GM23338 (cell line): Measurements from ENCODE around the gene LLGL1.

Experiments used
- CREB1 ChIP-seq: fragments of 250-450 bp; sonication (Bioruptor Pico); IDR thresholded peaks from 2 replicates; pipeline ENCODE4 v1.5.0; 2020; ENCODE audit warnings: low read depth, mild to moderate bottlenecking, moderate library complexity
- EZH2 ChIP-seq: fragments of 200-600 bp; sonication (generic); IDR thresholded peaks from one replicate; pipeline ENCODE4 v1.8.0; 2017; ENCODE audit warnings: antibody characterized with exemption, mild to moderate bottlenecking, low read depth; ENCODE audit not compliant: unreplicated experiment
- EZH2phosphoT487 ChIP-seq: fragments of 200-600 bp; sonication (generic); IDR thresholded peaks from one replicate; pipeline ENCODE4 v1.8.1; 2018; ENCODE audit warnings: antibody characterized with exemption; ENCODE audit not compliant: unreplicated experiment
- JUNB ChIP-seq: IDR thresholded peaks from one replicate; pipeline ENCODE4 v1.6.1; 2016; ENCODE audit warnings: antibody characterized with exemption; ENCODE audit not compliant: unreplicated experiment
- NANOG ChIP-seq: IDR thresholded peaks from 2 replicates; pipeline ENCODE4 v1.6.1; 2016; ENCODE audit warnings: antibody characterized with exemption, borderline replicate concordance
- POLR2AphosphoS5 ChIP-seq: IDR thresholded peaks from 2 replicates; pipeline ENCODE4 v1.6.1; 2016; ENCODE audit warnings: antibody characterized with exemption, low read depth
- STAT1 ChIP-seq: IDR thresholded peaks from one replicate; pipeline ENCODE4 v1.6.1; 2016; ENCODE audit warnings: antibody characterized with exemption; ENCODE audit not compliant: unreplicated experiment
- ZNF114 ChIP-seq: fragments of 250-450 bp; sonication (Bioruptor Pico); IDR thresholded peaks from 2 replicates; pipeline ENCODE4 v1.5.0; 2020; ENCODE audit warnings: mild to moderate bottlenecking, moderate library complexity
- ZNF331 ChIP-seq: fragments of 250-450 bp; sonication (Bioruptor Pico); IDR thresholded peaks from 2 replicates; pipeline ENCODE4 v1.5.0; 2020; ENCODE audit warnings: low read depth, mild to moderate bottlenecking, moderate library complexity
- TF ChIP-seq, protein P1 (sequence below), 2 experiments: fragments of 200-600 bp in 1 of 2; sonication (generic) in 1 of 2; conservative IDR thresholded peaks; 2 replicates each; pipeline versions ENCODE4 v1.5.1 to v1.6.1; 2016 to 2017; ENCODE audit warnings: antibody characterized with exemption in 2 of 2, low read depth in 2 of 2, mild to moderate bottlenecking in 2 of 2, moderate library complexity in 1 of 2
- TF ChIP-seq, protein P2 (sequence below): IDR thresholded peaks from 2 replicates; pipeline ENCODE4 v1.6.1; 2016; ENCODE audit warnings: antibody characterized with exemption
- TF ChIP-seq, protein P3 (sequence below): IDR thresholded peaks from one replicate; pipeline ENCODE4 v1.6.1; 2018; ENCODE audit warnings: antibody characterized with exemption; ENCODE audit not compliant: unreplicated experiment

DNA sequence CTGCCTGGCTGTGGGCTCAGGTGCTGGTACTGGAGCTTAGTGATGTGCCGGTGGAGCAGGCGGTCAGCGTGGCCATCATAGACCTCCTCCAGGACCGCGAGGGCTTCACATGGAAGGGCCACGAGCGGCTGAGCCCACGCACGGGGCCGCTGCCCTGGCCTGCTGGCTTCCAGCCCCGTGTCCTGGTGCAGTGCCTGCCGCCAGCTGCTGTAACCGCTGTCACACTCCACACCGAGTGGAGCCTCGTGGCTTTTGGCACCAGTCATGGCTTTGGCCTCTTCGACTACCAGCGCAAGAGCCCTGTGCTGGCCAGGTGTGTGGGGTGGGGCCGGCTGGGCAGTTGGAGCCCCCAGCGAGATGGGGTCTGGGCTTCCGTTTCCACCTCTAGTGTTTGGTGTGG, 12.0 kb downstream of the LLGL1 start:
- TF ChIP-seq CREB1 (CRISPR knock-in tag), result no peak
- TF ChIP-seq, protein P1, sequence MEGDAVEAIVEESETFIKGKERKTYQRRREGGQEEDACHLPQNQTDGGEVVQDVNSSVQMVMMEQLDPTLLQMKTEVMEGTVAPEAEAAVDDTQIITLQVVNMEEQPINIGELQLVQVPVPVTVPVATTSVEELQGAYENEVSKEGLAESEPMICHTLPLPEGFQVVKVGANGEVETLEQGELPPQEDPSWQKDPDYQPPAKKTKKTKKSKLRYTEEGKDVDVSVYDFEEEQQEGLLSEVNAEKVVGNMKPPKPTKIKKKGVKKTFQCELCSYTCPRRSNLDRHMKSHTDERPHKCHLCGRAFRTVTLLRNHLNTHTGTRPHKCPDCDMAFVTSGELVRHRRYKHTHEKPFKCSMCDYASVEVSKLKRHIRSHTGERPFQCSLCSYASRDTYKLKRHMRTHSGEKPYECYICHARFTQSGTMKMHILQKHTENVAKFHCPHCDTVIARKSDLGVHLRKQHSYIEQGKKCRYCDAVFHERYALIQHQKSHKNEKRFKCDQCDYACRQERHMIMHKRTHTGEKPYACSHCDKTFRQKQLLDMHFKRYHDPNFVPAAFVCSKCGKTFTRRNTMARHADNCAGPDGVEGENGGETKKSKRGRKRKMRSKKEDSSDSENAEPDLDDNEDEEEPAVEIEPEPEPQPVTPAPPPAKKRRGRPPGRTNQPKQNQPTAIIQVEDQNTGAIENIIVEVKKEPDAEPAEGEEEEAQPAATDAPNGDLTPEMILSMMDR (conservative IDR thresholded peaks at IDR 0.05; ENCODE audit: low read depth in 2 of 2), result no peak
- no peak for TF ChIP-seq JUNB
- no peak for TF ChIP-seq EZH2
- no peak for TF ChIP-seq POLR2AphosphoS5
- TF ChIP-seq, protein P2, sequence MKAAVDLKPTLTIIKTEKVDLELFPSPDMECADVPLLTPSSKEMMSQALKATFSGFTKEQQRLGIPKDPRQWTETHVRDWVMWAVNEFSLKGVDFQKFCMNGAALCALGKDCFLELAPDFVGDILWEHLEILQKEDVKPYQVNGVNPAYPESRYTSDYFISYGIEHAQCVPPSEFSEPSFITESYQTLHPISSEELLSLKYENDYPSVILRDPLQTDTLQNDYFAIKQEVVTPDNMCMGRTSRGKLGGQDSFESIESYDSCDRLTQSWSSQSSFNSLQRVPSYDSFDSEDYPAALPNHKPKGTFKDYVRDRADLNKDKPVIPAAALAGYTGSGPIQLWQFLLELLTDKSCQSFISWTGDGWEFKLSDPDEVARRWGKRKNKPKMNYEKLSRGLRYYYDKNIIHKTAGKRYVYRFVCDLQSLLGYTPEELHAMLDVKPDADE, result no peak
- TF ChIP-seq EZH2phosphoT487, result no peak
- TF ChIP-seq, protein P3, sequence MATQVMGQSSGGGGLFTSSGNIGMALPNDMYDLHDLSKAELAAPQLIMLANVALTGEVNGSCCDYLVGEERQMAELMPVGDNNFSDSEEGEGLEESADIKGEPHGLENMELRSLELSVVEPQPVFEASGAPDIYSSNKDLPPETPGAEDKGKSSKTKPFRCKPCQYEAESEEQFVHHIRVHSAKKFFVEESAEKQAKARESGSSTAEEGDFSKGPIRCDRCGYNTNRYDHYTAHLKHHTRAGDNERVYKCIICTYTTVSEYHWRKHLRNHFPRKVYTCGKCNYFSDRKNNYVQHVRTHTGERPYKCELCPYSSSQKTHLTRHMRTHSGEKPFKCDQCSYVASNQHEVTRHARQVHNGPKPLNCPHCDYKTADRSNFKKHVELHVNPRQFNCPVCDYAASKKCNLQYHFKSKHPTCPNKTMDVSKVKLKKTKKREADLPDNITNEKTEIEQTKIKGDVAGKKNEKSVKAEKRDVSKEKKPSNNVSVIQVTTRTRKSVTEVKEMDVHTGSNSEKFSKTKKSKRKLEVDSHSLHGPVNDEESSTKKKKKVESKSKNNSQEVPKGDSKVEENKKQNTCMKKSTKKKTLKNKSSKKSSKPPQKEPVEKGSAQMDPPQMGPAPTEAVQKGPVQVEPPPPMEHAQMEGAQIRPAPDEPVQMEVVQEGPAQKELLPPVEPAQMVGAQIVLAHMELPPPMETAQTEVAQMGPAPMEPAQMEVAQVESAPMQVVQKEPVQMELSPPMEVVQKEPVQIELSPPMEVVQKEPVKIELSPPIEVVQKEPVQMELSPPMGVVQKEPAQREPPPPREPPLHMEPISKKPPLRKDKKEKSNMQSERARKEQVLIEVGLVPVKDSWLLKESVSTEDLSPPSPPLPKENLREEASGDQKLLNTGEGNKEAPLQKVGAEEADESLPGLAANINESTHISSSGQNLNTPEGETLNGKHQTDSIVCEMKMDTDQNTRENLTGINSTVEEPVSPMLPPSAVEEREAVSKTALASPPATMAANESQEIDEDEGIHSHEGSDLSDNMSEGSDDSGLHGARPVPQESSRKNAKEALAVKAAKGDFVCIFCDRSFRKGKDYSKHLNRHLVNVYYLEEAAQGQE, result no peak
- no peak for TF ChIP-seq STAT1
- no peak for TF ChIP-seq ZNF331 (CRISPR knock-in tag)
- TF ChIP-seq NANOG, result no peak
- no peak for TF ChIP-seq ZNF114 (CRISPR knock-in tag)
